ENCODE results near the gene PXN.
"Not testable (repeated sequence)": the region's sequence is repeated elsewhere in the genome, so short reads cannot be mapped to it uniquely, and the experiment has no call there.

The PXN gene

GRCh38 chr12:120206228-120206627 lies 59.3 kb downstream of the PXN start:
- DNase-seq: no peak

- no peak for DNase-seq
Measured at GRCh38 chr12:120204171-120204570, 61.4 kb downstream of the PXN start.

DNA sequence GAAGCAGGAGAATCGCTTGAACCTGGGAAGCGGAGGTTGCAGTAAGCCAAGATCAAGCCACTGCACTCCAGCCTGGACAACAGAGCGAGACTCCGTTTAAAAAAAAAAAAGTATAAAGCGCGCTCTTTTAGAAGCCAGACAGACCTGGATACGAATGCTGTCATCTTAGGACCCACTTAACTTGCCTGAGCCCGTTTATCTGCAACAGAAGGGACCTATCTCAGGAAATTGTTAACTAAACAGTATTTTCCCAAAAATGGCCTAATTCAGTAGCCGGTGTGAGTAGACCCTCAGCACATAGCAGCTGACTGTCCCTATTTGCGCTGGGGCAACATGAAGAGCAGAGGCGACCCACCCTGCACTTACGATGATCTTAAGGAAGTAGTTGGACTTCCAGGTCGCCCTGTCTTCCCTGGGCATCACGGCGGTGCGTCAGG lies 65.1 kb downstream of the PXN start:
- no peak for DNase-seq

GRCh38 chr12:120199595-120200306 lies 65.8 kb downstream of the PXN start:
- DNase-seq: no peak

DNA sequence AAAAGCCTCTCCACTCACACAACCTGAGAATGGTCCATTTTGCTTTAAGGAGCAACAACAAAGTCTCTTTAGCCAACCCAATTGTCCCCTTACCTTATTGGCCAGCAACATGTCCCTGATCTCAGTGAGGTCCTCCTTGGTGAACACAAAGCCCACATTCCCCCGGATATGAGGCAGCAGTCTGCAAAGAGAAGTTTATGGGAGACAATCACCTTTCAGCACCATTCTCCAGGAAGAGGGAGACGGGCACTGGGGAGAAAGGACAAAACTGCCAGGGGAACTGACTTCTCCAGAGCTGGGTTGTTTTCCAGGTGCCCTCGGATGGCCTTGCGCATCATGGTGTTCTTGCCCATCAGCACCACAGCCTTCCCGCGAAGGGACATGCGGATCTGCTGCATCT lies 66.5 kb downstream of the PXN start:
- DNase-seq: no peak

DNA sequence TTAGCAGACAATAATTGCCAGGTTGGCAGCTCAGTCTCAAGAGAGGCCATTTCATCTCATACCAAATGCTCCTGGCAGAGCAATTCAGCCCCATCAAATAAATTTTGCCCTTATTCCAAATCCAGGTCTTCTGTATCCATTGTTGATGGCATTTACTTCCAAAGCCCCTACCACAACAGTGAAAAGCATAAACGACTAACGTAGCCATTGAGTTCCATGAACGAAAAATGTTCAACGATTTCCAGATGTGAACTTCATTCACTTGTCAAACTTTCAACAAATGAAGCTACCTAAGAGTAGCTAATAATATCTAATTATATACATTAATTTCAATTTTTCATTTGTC lies 68.0 kb downstream of the PXN start:
- no peak for DNase-seq

GRCh38 chr12:120196817-120197541 lies 68.6 kb downstream of the PXN start:
- not testable (repeated sequence) for DNase-seq

- DNase-seq: no peak
Measured at GRCh38 chr12:120196363-120196762, 69.2 kb downstream of the PXN start.

- DNase-seq: peak; percentile 86
Measured at GRCh38 chr12:120194534-120195395, 70.8 kb downstream of the PXN start, which contains the start of gene GCN1. Gene GCN1, minus strand, starts transcription at chr12:120194715. Its CDS starts 18 bp downstream, at chr12:120194697.

DNA sequence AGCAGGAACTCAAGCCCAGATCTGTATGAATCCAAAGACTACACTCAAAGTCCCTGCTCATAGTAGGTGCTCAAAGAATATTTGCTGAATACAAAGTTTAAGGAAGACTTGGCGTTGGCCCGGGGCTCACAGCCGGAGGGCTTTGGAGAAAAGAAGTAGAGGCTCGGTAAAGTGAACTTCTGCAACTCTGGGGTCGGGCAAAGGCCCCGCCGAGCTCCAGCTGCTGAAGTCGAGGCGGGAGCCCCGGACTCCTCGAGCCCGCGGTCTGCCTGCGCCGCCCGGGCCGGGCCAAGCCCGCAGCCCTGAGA lies 71.3 kb downstream of the PXN start:
- DNase-seq: no peak

DNA sequence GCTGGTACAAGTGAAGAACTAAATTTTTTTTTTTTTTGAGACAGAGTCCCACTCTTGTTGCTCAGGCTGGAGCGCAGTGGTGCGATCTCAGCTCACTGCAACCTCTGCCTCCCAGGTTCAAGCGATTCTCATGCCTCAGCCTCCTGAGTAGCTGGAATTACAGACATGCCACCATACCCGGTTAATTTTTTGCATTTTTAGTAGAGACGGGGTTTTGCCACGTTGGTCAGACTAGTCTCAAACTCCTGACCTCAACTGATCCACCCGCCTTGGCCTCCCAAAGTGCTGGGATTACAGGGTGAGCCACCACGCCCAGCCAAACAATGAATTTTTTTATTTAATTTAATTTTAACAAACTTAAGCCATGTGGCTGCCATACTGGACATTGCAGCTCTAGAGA lies 72.2 kb downstream of the PXN start:
- DNase-seq: not testable (repeated sequence)

GRCh38 chr12:120190985-120191480 lies 74.5 kb downstream of the PXN start:
- no peak for DNase-seq

GRCh38 chr12:120190386-120190785 lies 75.1 kb downstream of the PXN start:
- no peak for DNase-seq

DNA sequence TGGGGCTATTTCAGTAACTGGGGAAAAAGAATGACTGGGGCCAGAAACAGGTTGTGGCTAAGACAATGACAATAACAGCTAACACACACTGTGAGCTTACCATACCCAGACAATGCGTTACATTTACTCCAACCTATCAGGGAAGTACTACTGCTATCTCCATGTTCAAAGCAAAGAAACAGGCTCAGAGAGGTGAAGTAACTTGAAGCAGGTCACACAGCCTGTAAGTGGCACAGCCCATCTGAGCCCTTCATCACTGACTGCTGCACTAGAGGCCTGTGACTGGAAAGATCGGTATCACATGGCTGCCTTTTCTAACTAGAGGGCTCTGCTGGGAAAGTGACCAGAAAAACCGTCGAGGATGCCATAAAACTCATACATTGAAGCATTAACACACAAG lies 78.9 kb downstream of the PXN start:
- no peak for DNase-seq

DNA sequence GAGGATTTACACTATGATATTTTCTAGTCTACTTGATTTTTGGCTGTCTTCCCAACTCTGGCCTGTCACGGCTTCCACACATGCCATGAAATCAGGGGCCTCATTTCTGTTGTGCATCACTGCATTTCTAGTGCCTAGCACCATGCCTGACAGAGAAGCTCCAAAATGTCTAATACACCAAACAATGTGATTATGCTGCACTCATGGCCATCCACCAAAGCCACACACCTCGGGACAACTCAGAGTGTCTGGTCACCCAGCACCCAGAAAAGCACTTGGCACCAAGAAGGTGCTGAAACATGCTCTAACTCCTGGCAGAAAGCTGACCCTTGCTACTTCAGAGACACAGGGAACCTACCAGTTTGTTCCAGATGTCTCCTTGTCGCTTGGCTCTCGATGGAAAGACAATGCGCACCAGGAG lies 82.3 kb downstream of the PXN start:
- DNase-seq: no peak

DNA sequence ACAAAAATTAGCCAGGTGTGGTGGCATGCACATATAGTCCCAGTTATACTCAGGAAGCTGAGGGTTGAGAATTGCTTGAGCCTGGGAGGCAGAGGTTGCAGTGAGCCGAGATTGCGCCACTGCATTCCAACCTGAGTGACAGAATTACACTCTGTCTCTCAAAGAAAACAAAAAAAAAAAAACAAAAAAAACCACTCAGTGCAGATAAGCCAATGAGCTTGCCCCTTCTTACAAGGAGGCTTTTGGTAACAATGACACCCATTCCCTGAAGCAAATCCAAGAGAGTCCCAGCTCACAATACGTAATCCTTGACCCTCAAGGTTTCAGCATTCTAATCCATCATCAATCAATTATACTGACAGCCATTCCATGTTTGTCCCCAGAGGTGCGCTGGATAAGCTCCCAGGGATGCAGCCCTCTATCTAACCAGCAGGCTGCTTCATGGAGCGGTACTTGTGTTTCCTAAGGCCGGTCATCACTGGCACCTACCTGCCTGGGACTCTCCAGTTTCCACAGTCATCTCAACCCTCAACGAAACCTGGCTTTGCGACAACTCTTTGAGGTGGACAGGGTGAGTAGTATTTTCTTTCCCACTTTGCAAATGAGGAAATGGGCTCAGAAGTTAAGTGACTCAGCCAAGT lies 83.4 kb downstream of the PXN start:
- DNase-seq: no peak

GRCh38 chr12:120180975-120181374 lies 84.6 kb downstream of the PXN start:
- DNase-seq: no peak

DNA sequence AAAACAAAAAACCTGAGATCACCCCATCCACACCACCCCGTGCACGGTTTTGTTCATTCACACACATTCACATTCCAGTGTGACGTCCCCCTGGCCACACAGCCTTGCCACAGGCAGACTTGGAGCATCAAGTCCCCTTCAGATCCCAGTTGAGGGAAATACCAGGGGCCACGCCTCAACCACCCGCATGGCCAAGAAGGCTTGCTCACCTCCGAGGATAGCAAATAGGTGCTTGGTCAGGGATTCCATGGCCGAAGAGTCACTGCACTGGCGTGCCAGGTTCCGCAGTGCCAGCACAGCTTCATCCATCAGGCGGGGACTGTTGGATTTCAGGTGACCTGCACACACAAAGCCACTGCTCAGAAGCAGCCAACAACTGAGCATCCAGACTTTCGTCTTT lies 90.0 kb downstream of the PXN start:
- no peak for DNase-seq

GRCh38 chr12:120175062-120175461 lies 90.5 kb downstream of the PXN start:
- no peak for DNase-seq

- DNase-seq: no peak
Measured at GRCh38 chr12:120172053-120172452, 93.5 kb downstream of the PXN start.

DNA sequence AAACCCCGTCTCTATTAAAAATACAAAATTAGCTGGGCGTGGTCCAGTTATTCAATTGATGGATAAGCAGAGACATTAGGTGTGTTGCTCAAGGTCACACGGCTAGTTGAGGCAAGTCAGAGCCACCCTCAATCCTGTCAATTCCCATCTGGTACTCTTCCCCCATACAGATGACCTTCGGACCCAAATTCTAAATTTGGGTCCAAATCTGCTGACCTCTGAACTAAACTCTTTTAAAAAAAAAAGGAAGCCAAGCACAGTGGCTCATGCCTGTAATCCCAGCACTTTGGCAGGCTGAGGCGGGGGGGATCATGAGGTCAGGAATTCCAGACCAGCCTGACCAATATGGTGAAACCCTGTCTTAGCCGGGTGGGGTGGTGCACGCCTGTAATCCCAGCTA lies 94.9 kb downstream of the PXN start:
- no peak for DNase-seq

DNA sequence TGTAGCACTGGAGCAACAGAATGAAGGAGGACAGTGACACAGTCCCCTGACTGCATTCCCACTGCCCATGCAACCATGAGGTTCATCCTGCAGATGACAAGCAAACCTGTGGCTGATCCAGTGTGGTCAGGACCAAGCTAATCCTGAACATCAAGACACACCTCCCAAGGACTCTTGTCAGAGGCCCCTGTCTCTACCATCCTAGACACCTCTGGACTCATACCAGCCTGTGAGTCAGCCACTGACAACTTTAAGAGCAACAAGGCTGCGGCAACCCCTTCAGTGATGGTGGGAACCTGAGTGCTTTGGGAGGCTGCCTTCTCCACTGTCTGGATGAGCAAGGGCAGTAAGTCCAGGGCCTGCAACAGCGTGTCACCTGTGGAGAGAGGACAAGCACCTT lies 95.6 kb downstream of the PXN start:
- no peak for DNase-seq

DNA sequence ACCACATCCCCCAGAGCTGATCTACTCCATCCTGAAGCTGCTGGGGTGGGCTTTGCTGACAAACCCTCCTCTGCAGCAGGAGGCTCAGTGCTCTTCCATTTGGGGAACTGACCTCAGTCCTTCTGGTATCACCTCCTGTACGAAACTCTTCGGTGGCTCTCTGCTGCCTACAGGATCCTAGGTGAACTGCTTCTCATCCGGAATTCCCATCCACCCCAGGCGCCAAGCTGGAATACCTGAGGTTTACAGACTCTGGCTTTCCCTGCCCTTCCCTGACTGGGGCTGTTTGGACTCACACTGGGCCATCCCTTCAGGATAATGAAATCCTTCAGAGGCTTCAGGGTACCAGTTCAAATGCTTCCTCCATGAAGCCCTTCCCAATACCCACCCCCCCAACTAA lies 97.2 kb downstream of the PXN start:
- DNase-seq: no peak
